Neural cell (in vitro differentiated cells): ENCODE results near the gene ZIM2. TPM values are rescaled to one million over a fixed set of nuclear protein-coding genes. Genes with fewer than 3 reads are reported as not detected.

Experiments
- H2AFZ ChIP-seq: fragments of 200-600, 300-800 bp; sonication (generic), shearing (Covaris generic); 2 replicates; pipeline ENCODE4 v1.6.0; 2014; ENCODE audit warnings: low read depth, mild to moderate bottlenecking, antibody characterized with exemption, low read length, moderate library complexity
- H3F3A ChIP-seq: fragments of 200-600 bp; shearing (Covaris generic); 2 replicates; pipeline ENCODE4 v1.6.1; 2016; ENCODE audit warnings: mild to moderate bottlenecking, moderate library complexity, mixed read lengths, antibody characterized with exemption, low read length; ENCODE audit not compliant: insufficient read depth, poor library complexity, severe bottlenecking
- H3K27ac ChIP-seq: fragments of 200-600, 300-800 bp; sonication (generic), shearing (Covaris generic); 2 replicates; pipeline ENCODE4 v1.5.1; 2014; ENCODE audit warnings: mild to moderate bottlenecking, low read length, moderate library complexity
- H3K27me3 ChIP-seq: fragments of 300-800, 200-600 bp; sonication (generic), shearing (Covaris generic); 2 replicates; pipeline ENCODE4 v1.6.0; 2014; ENCODE audit warnings: mild to moderate bottlenecking, low read depth, low read length, moderate library complexity; ENCODE audit not compliant: insufficient read depth
- H3K36me3 ChIP-seq: fragments of 300-800, 200-600 bp; sonication (generic), shearing (Covaris generic); 2 replicates; pipeline ENCODE4 v1.5.1; 2014; ENCODE audit warnings: mild to moderate bottlenecking, antibody characterized with exemption, low read length, moderate library complexity; ENCODE audit not compliant: insufficient read depth
- H3K4me2 ChIP-seq: fragments of 300-800, 200-600 bp; sonication (generic), shearing (Covaris generic); 2 replicates; pipeline ENCODE4 v1.6.0; 2014; ENCODE audit warnings: mild to moderate bottlenecking, low read length
- H3K4me3 ChIP-seq: fragments of 300-800, 200-600 bp; sonication (generic), shearing (Covaris generic); 2 replicates; pipeline ENCODE4 v1.5.1; 2014; ENCODE audit warnings: mild to moderate bottlenecking, low read length, moderate library complexity
- H3K79me2 ChIP-seq: fragments of 200-600 bp; shearing (Covaris generic); replicated peaks from 2 replicates; pipeline ENCODE4 v1.6.0; 2014; ENCODE audit warnings: mild to moderate bottlenecking, low read length, moderate library complexity; ENCODE audit not compliant: insufficient read depth
- H3K9ac ChIP-seq: fragments of 300-800, 200-600 bp; sonication (generic), shearing (Covaris generic); 2 replicates; pipeline ENCODE4 v1.6.1; 2016; ENCODE audit warnings: mild to moderate bottlenecking, low read length, mixed read lengths
- H3K9me2 ChIP-seq: fragments of 200-600 bp; shearing (Covaris generic); 2 replicates; pipeline ENCODE4 v1.6.1; 2016; ENCODE audit warnings: mild to moderate bottlenecking, low read length, mixed read lengths; ENCODE audit not compliant: insufficient read depth
- H3K9me3 ChIP-seq: fragments of 200-600, 300-800 bp; sonication (generic), shearing (Covaris generic); 2 replicates; pipeline ENCODE4 v1.6.1; 2016; ENCODE audit warnings: mild to moderate bottlenecking, mixed run types, low read length, moderate library complexity, mixed read lengths
- H4K20me1 ChIP-seq: fragments of 200-600 bp; shearing (Covaris generic); 2 replicates; pipeline ENCODE4 v1.6.1; 2016; ENCODE audit warnings: mild to moderate bottlenecking, mixed run types; ENCODE audit not compliant: insufficient read depth
- EP300 ChIP-seq: fragments of 450-650 bp; conservative IDR thresholded peaks from 2 replicates; pipeline ENCODE4 v1.6.1; 2014; ENCODE audit warnings: antibody characterized with exemption, mild to moderate bottlenecking, moderate library complexity; ENCODE audit not compliant: poor library complexity, severe bottlenecking
- EZH2 ChIP-seq: fragments of 200-600, 300-800 bp; shearing (Covaris generic), sonication (generic); IDR thresholded peaks from 2 replicates; pipeline ENCODE4 v1.6.1; 2014; ENCODE audit warnings: antibody characterized with exemption, low read length, borderline replicate concordance, mild to moderate bottlenecking; ENCODE audit not compliant: insufficient read depth, poor library complexity, severe bottlenecking
- MXI1 ChIP-seq: fragments of 450-650 bp; conservative IDR thresholded peaks from 2 replicates; pipeline ENCODE4 v1.6.1; 2014; ENCODE audit warnings: antibody characterized with exemption, mild to moderate bottlenecking; ENCODE audit not compliant: poor library complexity, severe bottlenecking
- POLR2AphosphoS5 ChIP-seq: IDR thresholded peaks from 2 replicates; pipeline ENCODE4 v1.6.1; 2012
- RAD21 ChIP-seq: fragments of 450-650 bp; conservative IDR thresholded peaks from 2 replicates; pipeline ENCODE4 v1.6.1; 2014; ENCODE audit warnings: antibody characterized with exemption, mild to moderate bottlenecking, moderate library complexity
- SMC3 ChIP-seq: fragments of 450-650 bp; conservative IDR thresholded peaks from 2 replicates; pipeline ENCODE4 v1.6.1; 2014; ENCODE audit warnings: antibody characterized with exemption, mild to moderate bottlenecking, moderate library complexity; ENCODE audit not compliant: poor library complexity
- TAF1 ChIP-seq: IDR thresholded peaks from 2 replicates; pipeline ENCODE4 v1.6.1; 2012; ENCODE audit warnings: low read depth
- polyA plus RNA-seq: library from polyadenylated mRNA; depleted of rRNA; stranded (reverse); fragments of >200 nt; gene quantifications from 2 replicates; pipeline ENCODE4 v1.2.3, GENCODE V29; 2014
- TF ChIP-seq, protein P1 (sequence below): fragments of 450-650 bp; IDR thresholded peaks from 2 replicates; pipeline ENCODE4 v1.5.1; 2014; ENCODE audit warnings: antibody characterized with exemption, mild to moderate bottlenecking, moderate library complexity; ENCODE audit not compliant: poor library complexity, severe bottlenecking
- TF ChIP-seq, protein P2 (sequence below): IDR thresholded peaks from 2 replicates; pipeline ENCODE4 v1.6.1; 2012; ENCODE audit warnings: borderline replicate concordance

The ZIM2 gene
- polyA plus RNA-seq, 1 donor from 2014 or later: not detected

- Histone ChIP-seq H3K27me3 (no peaks in the 10 kb centered on the region), H3K4me2 (no peak overlapping the region), H3K9ac (no peak overlapping the region), H2AFZ (no peak overlapping the region), H3K27ac (no peak overlapping the region), H3K36me3 (no peaks in the 10 kb centered on the region), H3K79me2 (no peaks in the 10 kb centered on the region), H3F3A (no peaks in the 10 kb centered on the region), H4K20me1 (no peaks in the 10 kb centered on the region), H3K4me3 (no peak overlapping the region), H3K9me2 (no peaks in the 10 kb centered on the region), H3K9me3 (peaks cover 6% of the 10 kb centered on the region)
- TF ChIP-seq EZH2 (no peak), SMC3 (no peak), RAD21 (no peak), MXI1 (no peak), TAF1 (no peak), EP300 (no peak), POLR2AphosphoS5 (no peak)
- TF ChIP-seq, protein P1, sequence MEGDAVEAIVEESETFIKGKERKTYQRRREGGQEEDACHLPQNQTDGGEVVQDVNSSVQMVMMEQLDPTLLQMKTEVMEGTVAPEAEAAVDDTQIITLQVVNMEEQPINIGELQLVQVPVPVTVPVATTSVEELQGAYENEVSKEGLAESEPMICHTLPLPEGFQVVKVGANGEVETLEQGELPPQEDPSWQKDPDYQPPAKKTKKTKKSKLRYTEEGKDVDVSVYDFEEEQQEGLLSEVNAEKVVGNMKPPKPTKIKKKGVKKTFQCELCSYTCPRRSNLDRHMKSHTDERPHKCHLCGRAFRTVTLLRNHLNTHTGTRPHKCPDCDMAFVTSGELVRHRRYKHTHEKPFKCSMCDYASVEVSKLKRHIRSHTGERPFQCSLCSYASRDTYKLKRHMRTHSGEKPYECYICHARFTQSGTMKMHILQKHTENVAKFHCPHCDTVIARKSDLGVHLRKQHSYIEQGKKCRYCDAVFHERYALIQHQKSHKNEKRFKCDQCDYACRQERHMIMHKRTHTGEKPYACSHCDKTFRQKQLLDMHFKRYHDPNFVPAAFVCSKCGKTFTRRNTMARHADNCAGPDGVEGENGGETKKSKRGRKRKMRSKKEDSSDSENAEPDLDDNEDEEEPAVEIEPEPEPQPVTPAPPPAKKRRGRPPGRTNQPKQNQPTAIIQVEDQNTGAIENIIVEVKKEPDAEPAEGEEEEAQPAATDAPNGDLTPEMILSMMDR: no peak
- TF ChIP-seq, protein P2, sequence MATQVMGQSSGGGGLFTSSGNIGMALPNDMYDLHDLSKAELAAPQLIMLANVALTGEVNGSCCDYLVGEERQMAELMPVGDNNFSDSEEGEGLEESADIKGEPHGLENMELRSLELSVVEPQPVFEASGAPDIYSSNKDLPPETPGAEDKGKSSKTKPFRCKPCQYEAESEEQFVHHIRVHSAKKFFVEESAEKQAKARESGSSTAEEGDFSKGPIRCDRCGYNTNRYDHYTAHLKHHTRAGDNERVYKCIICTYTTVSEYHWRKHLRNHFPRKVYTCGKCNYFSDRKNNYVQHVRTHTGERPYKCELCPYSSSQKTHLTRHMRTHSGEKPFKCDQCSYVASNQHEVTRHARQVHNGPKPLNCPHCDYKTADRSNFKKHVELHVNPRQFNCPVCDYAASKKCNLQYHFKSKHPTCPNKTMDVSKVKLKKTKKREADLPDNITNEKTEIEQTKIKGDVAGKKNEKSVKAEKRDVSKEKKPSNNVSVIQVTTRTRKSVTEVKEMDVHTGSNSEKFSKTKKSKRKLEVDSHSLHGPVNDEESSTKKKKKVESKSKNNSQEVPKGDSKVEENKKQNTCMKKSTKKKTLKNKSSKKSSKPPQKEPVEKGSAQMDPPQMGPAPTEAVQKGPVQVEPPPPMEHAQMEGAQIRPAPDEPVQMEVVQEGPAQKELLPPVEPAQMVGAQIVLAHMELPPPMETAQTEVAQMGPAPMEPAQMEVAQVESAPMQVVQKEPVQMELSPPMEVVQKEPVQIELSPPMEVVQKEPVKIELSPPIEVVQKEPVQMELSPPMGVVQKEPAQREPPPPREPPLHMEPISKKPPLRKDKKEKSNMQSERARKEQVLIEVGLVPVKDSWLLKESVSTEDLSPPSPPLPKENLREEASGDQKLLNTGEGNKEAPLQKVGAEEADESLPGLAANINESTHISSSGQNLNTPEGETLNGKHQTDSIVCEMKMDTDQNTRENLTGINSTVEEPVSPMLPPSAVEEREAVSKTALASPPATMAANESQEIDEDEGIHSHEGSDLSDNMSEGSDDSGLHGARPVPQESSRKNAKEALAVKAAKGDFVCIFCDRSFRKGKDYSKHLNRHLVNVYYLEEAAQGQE: no peak
Observed at GRCh38 chr19:56778351-56778750, 62.2 kb downstream of the ZIM2 start.

- Histone ChIP-seq H2AFZ (no peak overlapping the region), H3K9me2 (no peaks in the 10 kb centered on the region), H3K9me3 (peaks cover 5% of the 10 kb centered on the region), H4K20me1 (no peaks in the 10 kb centered on the region), H3K27me3 (no peaks in the 10 kb centered on the region), H3K4me3 (no peak overlapping the region), H3K27ac (no peak overlapping the region), H3K36me3 (no peaks in the 10 kb centered on the region), H3F3A (no peaks in the 10 kb centered on the region), H3K4me2 (no peak overlapping the region), H3K79me2 (no peaks in the 10 kb centered on the region), H3K9ac (no peak overlapping the region)
- TF ChIP-seq MXI1 (no peak), EZH2 (no peak), TAF1 (no peak), POLR2AphosphoS5 (no peak), SMC3 (no peak), RAD21 (no peak), EP300 (no peak)
- TF ChIP-seq, protein P2: no peak
- TF ChIP-seq, protein P1: no peak
Observed at GRCh38 chr19:56769650-56770049, 70.9 kb downstream of the ZIM2 start.
